ENCODE measurements around the gene PAGR1. TPM values are rescaled to one million over a fixed set of nuclear protein-coding genes. Genes with fewer than 3 reads are reported as not detected.

The PAGR1 gene
- total and polyA plus RNA-seq, 2 of the 13 experiments (the other 11 are each of a cell fraction or from before 2014, with no cell fraction given), result 9.8 to 66.4 TPM

- TF ChIP-seq, protein P1, sequence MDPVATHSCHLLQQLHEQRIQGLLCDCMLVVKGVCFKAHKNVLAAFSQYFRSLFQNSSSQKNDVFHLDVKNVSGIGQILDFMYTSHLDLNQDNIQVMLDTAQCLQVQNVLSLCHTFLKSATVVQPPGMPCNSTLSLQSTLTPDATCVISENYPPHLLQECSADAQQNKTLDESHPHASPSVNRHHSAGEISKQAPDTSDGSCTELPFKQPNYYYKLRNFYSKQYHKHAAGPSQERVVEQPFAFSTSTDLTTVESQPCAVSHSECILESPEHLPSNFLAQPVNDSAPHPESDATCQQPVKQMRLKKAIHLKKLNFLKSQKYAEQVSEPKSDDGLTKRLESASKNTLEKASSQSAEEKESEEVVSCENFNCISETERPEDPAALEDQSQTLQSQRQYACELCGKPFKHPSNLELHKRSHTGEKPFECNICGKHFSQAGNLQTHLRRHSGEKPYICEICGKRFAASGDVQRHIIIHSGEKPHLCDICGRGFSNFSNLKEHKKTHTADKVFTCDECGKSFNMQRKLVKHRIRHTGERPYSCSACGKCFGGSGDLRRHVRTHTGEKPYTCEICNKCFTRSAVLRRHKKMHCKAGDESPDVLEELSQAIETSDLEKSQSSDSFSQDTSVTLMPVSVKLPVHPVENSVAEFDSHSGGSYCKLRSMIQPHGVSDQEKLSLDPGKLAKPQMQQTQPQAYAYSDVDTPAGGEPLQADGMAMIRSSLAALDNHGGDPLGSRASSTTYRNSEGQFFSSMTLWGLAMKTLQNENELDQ (CRISPR knock-in tag; IDR thresholded peaks at IDR 0.05; ENCODE audit: borderline replicate concordance), result peak; percentile 10; the same call in 1 of the 2 replicates
- TF ChIP-seq RFXAP (CRISPR knock-in tag; IDR thresholded peaks at IDR 0.05; ENCODE audit: borderline replicate concordance) (0 out of 2 replicates have a peak, but pooled peaks have one; percentile 14), DPF2 (CRISPR knock-in tag; IDR thresholded peaks at IDR 0.05; ENCODE audit: borderline replicate concordance, low read depth) (no peak), MXD3 (CRISPR knock-in tag; IDR thresholded peaks at IDR 0.05) (0 out of 2 replicates have a peak, but pooled peaks have one; percentile 8), IRF2 (CRISPR knock-in tag; IDR thresholded peaks at IDR 0.05) (peak; percentile 43; the same call in 1 of the 2 replicates), RFXANK (CRISPR knock-in tag; IDR thresholded peaks at IDR 0.05) (no peak)
These were observed 4.3 kb downstream of the PAGR1 start, which contains the start of gene MVP (continued) for GRCh38 chr16:29820271-29820701.

- no peak for DNase-seq (ENCODE audit: low spot score)
- peak overlapping the region; percentile 86 for H3K4me2 ChIP-seq (ENCODE audit: low read depth, low read length)
- intact Hi-C loops (cut with micrococcal nuclease; ENCODE audit: unreplicated experiment) (no loop called here), in situ Hi-C loops (cut with HindIII; ENCODE audit: extremely low pct_ligation_motif_present, low pct_unique_long_range_greater_than_20kb) (loop anchor here (25.0 kb wide), 1 partner anchor 841 kb away; the partner anchor contains the start of genes FBRS and PRR14)
- peak overlapping the region; percentile 53 for H3K27ac ChIP-seq (ENCODE audit: extremely low read length, insufficient read depth, low read length)
- ATAC-seq, result no peak
- no peaks in the 10 kb centered on the region for H3K9me3 ChIP-seq (ENCODE audit: low read length)
- CTCF ChIA-PET (ENCODE audit: low intra/inter-chr PET ratio, low total read pairs), result interaction anchor here (3.3 kb wide), 1 partner anchor 27 kb away, joined by 12 read pairs; no protein-coding TSS in a partner anchor
- POLR2A ChIA-PET, result interaction anchor here (0.6 to 7.0 kb wide), 17 partner anchors 6 to 245 kb away, joined by 3 to 145 read pairs (median 5); partner anchors contain the start of genes ALDOA, ASPHD1, CDIPT and KIF22
- H3K79me2 ChIP-seq (ENCODE audit: insufficient read depth, low read length), result peaks cover 29% of the 10 kb centered on the region
- peaks cover 5% of the 10 kb centered on the region; the same call in 1 of the 2 replicates for H4K20me1 ChIP-seq (ENCODE audit: insufficient read depth, low read length)
- H3K9ac ChIP-seq (ENCODE audit: insufficient read depth, low read depth, low read length), result peak overlapping the region; percentile 56
- peaks cover 0 to 9% of the 10 kb centered on the region in 2 experiments; a peak in 2 of 5 replicates for H3K36me3 ChIP-seq (replicated peaks in 1 of 2; ENCODE audit: control insufficient read depth in 1 of 2, insufficient read depth in 2 of 2, low read length in 2 of 2)
- TSS peak; percentile 46 for BruUV-seq (replicated peaks)
- peak overlapping the region; percentile 59 to 71 (median 71) for H3K4me3 ChIP-seq (replicated peaks in 1 of 3; ENCODE audit: insufficient read depth in 1 of 3, low read depth in 2 of 3, low read length in 3 of 3)
- no peak overlapping the region for H2AFZ ChIP-seq (ENCODE audit: low read length)
- H3K4me1 ChIP-seq (ENCODE audit: insufficient read depth, low read length), result peaks cover 91% of the 10 kb centered on the region
- WGBS (ENCODE audit: low lambda C conversion rate), result 24% methylated on average over 6 of the region's 11 CpGs
- FAIRE-seq, result no peak
- H3K27me3 ChIP-seq (ENCODE audit: control insufficient read depth in 1 of 2, insufficient read depth in 2 of 2, low read length in 2 of 2), result no peaks in the 10 kb centered on the region; a peak in 2 of 5 replicates
- TF ChIP-seq PRDM15 (CRISPR knock-in tag; IDR thresholded peaks at IDR 0.05) (0 out of 2 replicates have a peak, but pooled peaks have one; percentile 16), MBD4 (IDR thresholded peaks at IDR 0.05; ENCODE audit: borderline replicate concordance, low read length) (0 out of 2 replicates have a peak, but pooled peaks have one; percentile 12), YEATS4 (CRISPR knock-in tag; IDR thresholded peaks at IDR 0.05; ENCODE audit: borderline replicate concordance) (0 out of 2 replicates have a peak, but pooled peaks have one; percentile 14), ZSCAN9 (CRISPR knock-in tag; IDR thresholded peaks at IDR 0.05; ENCODE audit: borderline replicate concordance) (0 out of 2 replicates have a peak, but pooled peaks have one; percentile 4)
- TF ChIP-seq, protein P2, sequence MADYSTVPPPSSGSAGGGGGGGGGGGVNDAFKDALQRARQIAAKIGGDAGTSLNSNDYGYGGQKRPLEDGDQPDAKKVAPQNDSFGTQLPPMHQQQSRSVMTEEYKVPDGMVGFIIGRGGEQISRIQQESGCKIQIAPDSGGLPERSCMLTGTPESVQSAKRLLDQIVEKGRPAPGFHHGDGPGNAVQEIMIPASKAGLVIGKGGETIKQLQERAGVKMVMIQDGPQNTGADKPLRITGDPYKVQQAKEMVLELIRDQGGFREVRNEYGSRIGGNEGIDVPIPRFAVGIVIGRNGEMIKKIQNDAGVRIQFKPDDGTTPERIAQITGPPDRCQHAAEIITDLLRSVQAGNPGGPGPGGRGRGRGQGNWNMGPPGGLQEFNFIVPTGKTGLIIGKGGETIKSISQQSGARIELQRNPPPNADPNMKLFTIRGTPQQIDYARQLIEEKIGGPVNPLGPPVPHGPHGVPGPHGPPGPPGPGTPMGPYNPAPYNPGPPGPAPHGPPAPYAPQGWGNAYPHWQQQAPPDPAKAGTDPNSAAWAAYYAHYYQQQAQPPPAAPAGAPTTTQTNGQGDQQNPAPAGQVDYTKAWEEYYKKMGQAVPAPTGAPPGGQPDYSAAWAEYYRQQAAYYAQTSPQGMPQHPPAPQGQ (CRISPR knock-in tag; IDR thresholded peaks at IDR 0.05; ENCODE audit: borderline replicate concordance), result 0 out of 2 replicates have a peak, but pooled peaks have one; percentile 22
These were observed 5.0 kb downstream of the PAGR1 start for GRCh38 chr16:29820730-29821642.

Data from HepG2 (cell line).